Activated T-cell treated with anti-CD3 and anti-CD28 coated beads, Interleukin-2, amount 50 U/mL, for 72 hours (primary cell): ENCODE measurements around the gene CALY. TPM values are rescaled to one million over a fixed set of nuclear protein-coding genes. Genes with fewer than 3 reads are reported as not detected.

Experiments used
- ATAC-seq, 2 donors: fragments of 150-1000 bp; cut with Tn5 transposase; replicated peaks in 1 of 2; 2 replicates each; pipeline ENCODE4 v1.10.0; 2021; ENCODE audit warnings: moderate library complexity in 2 of 2, mild to moderate bottlenecking in 1 of 2
- DNase-seq, 2 donors: peaks; one replicate each; pipeline ENCODE4 v3.0.0; 2021 to 2022; ENCODE audit warnings: mixed read lengths in 1 of 2
- H3K27ac Mint-ChIP-seq: one replicate; pipeline ENCODE4 v1.8.0; 2022; ENCODE audit warnings: mild to moderate bottlenecking, moderate library complexity, mixed read lengths
- H3K27me3 Mint-ChIP-seq: one replicate; pipeline ENCODE4 v1.8.0; 2022; ENCODE audit warnings: low read depth, mixed read lengths
- H3K36me3 Mint-ChIP-seq, 2 donors: one replicate each; pipeline ENCODE4 v1.8.0; 2022; ENCODE audit warnings: mixed read lengths in 2 of 2, mild to moderate bottlenecking in 1 of 2; ENCODE audit not compliant: insufficient read depth in 2 of 2
- H3K4me1 Mint-ChIP-seq: one replicate; pipeline ENCODE4 v1.8.0; 2022; ENCODE audit warnings: low read depth, mixed read lengths
- H3K4me3 Mint-ChIP-seq, 2 donors: one replicate each; pipeline ENCODE4 v1.8.0; 2022; ENCODE audit warnings: mild to moderate bottlenecking in 2 of 2, mixed read lengths in 2 of 2, moderate library complexity in 2 of 2
- H3K9me3 Mint-ChIP-seq, 2 donors: one replicate each; pipeline ENCODE4 v1.8.0; 2022; ENCODE audit warnings: mixed read lengths in 2 of 2
- total RNA-seq, 2 donors: library from RNA; stranded (reverse); gene quantifications; one replicate each; pipeline ENCODE4 v1.2.3, GENCODE V29; 2022

The CALY gene
- total RNA-seq, 2 donors from 2014 or later: 0.09 TPM; not detected in 1

DNA sequence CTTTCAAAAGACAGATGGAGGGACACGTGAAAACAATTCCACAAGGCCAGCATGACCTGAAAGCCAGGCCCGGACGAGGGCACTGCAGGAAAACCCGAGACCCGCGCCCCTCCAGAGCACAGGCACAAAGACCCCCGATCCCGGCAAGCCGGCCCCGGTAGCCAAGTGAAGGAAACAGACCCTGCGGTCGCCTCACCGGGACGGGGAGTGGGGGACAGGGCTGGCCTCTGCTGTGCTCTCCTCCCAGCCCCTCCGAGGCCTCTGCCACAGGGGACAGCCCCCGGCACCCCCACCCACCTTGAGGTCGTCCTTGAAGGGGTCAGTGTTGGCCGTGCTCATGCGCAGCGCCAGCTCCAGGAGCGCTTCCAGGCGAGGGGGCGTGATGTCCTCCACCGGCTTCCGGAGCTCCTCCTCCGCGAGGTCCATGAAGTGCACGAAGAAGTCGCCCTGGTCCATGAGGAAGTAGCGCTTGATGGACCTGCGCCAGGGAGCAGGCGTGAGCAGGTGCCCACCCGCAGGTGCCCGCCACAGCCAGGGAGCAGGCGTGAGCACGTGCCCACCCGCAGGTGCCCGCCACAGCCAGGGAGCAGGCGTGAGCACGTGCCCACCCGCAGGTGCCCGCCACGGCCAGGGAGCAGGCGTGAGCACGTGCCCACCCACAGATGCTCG is 48.7 kb downstream of the CALY start:
- ATAC-seq (no peak), DNase-seq (no peak)
- Mint-ChIP-seq H3K36me3 (peaks cover 10 to 22% of the 10 kb centered on the region in 2 donors), H3K27ac (no peak overlapping the region), H3K4me3 (no peak overlapping the region), H3K4me1 (no peaks in the 10 kb centered on the region), H3K27me3 (no peaks in the 10 kb centered on the region), H3K9me3 (no peaks in the 10 kb centered on the region)

DNA sequence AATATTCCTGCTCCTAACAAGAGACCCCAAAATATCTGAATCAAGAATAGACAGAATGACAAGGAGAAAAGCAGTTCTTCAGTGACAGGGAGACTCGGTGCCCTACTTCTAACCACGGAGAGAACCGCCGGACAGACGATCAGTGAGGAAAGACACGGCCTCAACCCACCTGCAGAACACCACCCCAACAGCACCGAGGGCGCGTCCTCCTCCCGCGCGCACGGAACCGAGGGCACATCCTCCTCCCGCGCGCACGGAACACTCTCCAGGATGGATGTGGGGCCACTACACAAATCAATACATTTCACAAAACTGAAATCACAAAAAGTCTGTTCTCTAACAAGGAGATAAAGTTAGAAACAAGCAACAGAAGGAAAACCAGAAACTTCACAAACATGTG is 50.3 kb downstream of the CALY start:
- Mint-ChIP-seq H3K27ac (peak overlapping the region; percentile 28), H3K4me1 (no peaks in the 10 kb centered on the region)
- DNase-seq: no peak

DNA sequence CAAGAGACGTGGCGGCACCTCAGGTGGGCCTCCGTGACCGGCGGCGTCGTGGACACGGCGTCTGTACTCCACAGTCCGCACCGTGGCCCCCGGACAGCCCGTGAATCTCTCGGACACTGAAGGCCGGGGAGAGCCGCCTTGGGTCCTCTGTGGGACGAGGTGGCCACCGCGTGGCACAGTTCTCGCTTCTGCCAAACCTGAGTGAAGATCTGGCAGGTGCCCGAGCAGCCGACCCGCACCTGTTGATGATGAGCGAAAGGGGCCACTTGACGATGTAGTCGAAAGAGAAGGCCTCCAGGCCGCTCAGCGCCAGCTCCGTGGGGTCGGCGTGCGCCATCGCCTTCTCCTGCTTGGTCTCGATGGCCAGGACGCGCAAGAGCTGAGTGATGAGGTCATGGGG is 51.5 kb downstream of the CALY start:
- H3K27me3 Mint-ChIP-seq: no peaks in the 10 kb centered on the region
- peaks cover 10 to 25% of the 10 kb centered on the region in 2 donors for H3K36me3 Mint-ChIP-seq
- H3K9me3 Mint-ChIP-seq: no peaks in the 10 kb centered on the region
- H3K4me1 Mint-ChIP-seq: no peaks in the 10 kb centered on the region
- DNase-seq: no peak
- no peak overlapping the region for H3K4me3 Mint-ChIP-seq
- ATAC-seq: no peak
- H3K27ac Mint-ChIP-seq: no peak overlapping the region

More for the DNA sequence above, 50.3 kb downstream of the CALY start:
- Mint-ChIP-seq H3K36me3 (peaks cover 10 to 25% of the 10 kb centered on the region in 2 donors), H3K27me3 (no peaks in the 10 kb centered on the region), H3K4me3 (no peak overlapping the region), H3K9me3 (no peaks in the 10 kb centered on the region)
- ATAC-seq: no peak

DNA sequence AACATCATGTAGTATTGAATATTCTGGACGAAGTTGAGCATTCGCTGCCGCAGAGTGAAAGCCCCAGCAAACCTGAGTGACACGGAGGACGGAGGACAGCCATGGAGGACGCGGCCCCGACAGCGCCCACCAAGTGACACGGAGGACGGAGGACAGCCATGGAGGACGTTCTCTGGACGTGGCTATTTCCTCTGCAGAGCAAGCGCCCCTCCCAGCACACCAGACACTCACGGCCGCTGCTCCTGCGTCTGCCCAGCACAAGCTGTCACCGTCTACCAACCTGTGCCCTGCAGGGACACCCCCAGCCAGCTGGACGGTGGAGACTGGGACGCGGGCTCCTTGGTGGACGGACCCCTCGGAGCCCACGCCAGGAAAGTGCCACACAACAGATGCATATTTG is 52.8 kb downstream of the CALY start:
- Mint-ChIP-seq H3K36me3 (peaks cover 9 to 24% of the 10 kb centered on the region in 2 donors), H3K27ac (no peak overlapping the region)

DNA sequence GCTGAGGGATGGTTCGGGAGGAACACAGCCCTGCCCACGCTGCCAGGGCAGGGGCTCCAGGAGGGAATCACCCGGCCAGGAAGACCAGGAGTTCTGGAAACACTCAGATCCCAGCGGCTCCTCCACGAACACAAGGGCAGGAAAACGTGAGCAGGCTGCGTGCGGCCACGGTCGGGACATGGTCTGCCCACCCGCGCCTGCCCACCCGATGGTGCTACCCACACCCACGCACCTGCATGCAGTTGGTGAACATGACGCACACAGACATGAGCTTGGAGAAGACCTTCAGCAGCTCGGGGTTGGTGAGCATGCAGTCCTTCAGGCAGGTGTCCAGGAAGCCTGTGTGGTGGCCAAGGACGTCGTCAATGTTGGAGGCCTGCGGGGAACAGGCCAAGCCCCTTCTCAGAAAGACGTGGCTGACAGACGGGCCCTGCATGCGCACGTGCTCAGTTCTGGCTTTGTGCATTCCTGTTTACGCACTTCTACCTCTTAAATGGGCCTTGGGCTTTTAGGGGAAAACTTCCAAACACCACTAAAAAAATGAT is 53.8 kb downstream of the CALY start:
- Mint-ChIP-seq H3K4me3 (no peak overlapping the region), H3K36me3 (peaks cover 7 to 24% of the 10 kb centered on the region in 2 donors), H3K27me3 (no peaks in the 10 kb centered on the region), H3K27ac (no peak overlapping the region), H3K9me3 (no peaks in the 10 kb centered on the region), H3K4me1 (peaks cover 10% of the 10 kb centered on the region)
- DNase-seq (no peak), ATAC-seq (no peak)

More for the DNA sequence above, 52.8 kb downstream of the CALY start:
- no peaks in the 10 kb centered on the region for H3K27me3 Mint-ChIP-seq
- no peak overlapping the region for H3K4me3 Mint-ChIP-seq
- H3K9me3 Mint-ChIP-seq: no peaks in the 10 kb centered on the region
- no peaks in the 10 kb centered on the region for H3K4me1 Mint-ChIP-seq
- ATAC-seq (no peak), DNase-seq (no peak)

DNA sequence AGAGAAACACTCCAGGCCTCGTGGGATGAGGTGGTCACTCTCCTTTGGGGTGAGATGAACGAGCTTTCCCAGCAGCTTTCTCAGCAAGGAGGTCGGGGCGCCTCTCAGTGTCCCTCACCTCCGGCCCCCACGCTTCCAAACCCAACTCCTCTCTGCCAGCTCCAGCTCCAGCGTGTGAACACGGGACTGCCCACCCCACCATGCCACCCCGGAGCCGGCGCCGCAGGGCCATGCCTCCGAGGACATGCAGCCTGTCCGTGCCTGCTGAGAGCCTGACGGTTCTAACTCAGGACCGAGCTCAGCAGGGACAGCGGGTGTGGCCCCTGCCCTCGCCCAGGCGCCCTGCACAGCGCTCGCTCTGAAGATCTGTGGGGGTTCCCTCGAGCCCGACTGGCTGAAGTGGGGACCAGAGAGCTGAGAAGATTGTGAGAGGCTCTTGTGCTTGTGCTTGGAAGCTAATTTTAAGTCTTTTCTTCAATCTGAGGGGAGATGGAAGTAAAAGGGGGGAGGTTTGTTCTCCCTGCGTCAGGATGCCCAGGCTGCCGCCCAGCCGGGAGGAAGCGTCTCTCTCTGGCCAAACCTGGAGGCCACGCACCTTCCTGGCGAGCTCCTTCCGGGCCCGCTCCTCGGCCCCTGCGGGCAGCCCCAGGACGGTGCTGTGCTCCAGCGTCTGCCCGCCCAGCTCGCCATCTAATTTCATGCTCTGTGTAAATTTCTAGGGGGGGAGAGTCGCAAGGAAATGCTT is 54.9 kb downstream of the CALY start:
- DNase-seq (no peak), ATAC-seq (no peak)
- no peaks in the 10 kb centered on the region for H3K27me3 Mint-ChIP-seq
- no peak overlapping the region for H3K4me3 Mint-ChIP-seq
- H3K9me3 Mint-ChIP-seq: no peaks in the 10 kb centered on the region
- H3K36me3 Mint-ChIP-seq: peaks cover 7 to 20% of the 10 kb centered on the region in 2 donors
- no peak overlapping the region for H3K27ac Mint-ChIP-seq
- peaks cover 15% of the 10 kb centered on the region for H3K4me1 Mint-ChIP-seq

DNA sequence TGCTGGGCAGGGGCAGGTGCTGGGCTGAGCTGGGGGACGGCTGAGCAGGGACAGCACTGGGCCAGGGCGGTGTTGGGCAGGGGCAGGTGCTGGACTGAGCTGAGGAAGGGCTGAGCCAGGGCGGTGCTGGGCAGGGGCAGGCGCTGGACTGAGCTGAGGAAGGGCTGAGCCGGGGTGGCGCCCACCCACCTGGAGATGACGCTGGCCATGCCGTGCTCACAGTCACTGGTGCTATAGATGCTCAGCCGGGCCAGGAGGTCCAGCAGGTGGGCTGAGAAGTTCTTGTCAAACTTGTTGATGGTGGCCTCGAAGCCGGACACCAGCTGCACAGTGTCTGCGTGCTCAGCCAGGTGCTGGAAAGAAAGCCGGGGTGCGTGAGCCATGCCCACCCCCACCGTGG is 55.6 kb downstream of the CALY start:
- no peak overlapping the region for H3K27ac Mint-ChIP-seq

DNA sequence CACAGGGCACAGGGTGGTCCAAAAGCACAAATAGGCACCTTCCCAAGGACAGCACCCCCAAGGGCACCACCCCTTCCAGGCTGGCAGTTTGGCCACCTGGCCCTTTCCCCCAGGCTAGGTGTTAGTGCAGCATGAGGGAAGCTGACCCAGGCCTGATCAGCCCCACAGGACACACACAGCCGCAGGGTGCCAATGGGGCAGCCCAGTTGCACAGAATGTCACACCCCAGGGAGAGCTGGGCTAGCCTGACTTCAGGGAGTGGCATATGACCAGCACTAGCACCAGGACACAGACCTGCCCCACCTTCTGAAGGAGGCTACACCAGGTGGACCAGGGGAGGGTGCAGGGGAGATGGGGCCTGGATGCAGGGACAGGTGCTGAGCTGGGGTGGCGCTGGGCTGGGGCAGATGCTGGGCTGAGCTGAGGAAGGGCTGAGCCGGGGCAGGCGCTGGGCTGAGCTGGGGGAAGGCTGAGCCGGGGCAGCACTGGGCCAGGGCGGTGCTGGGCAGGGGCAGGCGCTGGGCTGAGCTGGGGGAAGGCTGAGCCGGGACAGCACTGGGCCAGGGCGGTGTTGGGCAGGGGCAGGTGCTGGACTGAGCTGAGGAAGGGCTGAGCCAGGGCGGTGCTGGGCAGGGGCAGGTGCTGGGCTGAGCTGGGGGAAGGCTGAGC is 56.2 kb downstream of the CALY start:
- DNase-seq (no peak), ATAC-seq (no peak)
- Mint-ChIP-seq H3K4me1 (peaks cover 15% of the 10 kb centered on the region), H3K36me3 (peaks cover 4 to 13% of the 10 kb centered on the region in 2 donors), H3K27ac (no peak overlapping the region), H3K27me3 (no peaks in the 10 kb centered on the region), H3K9me3 (no peaks in the 10 kb centered on the region), H3K4me3 (no peak overlapping the region)

More for the DNA sequence above, 55.6 kb downstream of the CALY start:
- no peak for ATAC-seq
- Mint-ChIP-seq H3K4me3 (no peak overlapping the region), H3K9me3 (no peaks in the 10 kb centered on the region), H3K27me3 (no peaks in the 10 kb centered on the region), H3K4me1 (peaks cover 15% of the 10 kb centered on the region), H3K36me3 (peaks cover 5 to 15% of the 10 kb centered on the region in 2 donors)
- DNase-seq: no peak

DNA sequence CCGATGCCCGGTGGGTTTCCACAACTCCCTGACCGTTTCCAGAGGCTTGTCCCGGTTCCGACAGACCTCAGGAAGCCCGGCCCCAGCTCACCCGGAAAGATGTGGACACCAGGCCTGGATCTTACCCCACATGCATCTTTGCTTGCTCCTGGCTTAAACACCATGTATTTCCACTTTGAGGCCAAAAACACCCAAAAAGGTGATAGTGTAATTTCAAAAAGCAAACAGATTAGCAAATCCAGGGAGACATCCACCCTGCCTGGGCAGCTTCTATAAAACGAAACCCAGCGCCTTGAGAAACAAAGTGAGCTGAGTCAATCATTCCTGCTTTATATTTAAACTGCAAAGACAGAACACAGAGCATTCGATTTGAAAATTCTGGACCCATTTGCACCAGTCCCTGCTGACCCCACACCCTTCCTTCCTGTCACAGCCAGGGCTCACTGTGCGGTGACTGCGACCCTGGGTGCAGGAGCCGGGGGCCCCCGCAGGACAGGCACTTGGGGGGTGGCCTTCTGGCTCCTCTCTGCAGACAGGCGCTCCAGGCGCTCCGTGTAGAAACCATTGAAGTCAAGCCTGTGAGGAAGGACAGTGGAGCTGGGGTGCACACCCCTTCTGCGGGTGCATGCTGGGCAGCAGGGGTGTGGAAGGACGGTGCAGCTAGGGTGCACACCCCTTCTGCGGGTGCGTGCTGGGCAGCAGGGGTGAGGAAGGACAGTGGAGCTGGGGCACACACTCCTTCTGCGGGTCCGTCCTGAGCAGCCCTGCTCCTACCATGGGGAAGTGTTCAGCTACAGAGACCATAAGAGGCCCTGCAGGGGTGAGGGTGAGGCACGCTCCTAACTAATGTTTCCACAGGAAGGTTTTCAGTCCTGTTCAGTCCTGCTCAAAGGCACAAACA is 57.1 kb downstream of the CALY start:
- no peak overlapping the region for H3K27ac Mint-ChIP-seq
- peaks cover 21% of the 10 kb centered on the region for H3K4me1 Mint-ChIP-seq
- DNase-seq (no peak), ATAC-seq (no peak)
- H3K27me3 Mint-ChIP-seq: no peaks in the 10 kb centered on the region
- no peaks in the 10 kb centered on the region for H3K9me3 Mint-ChIP-seq
- peaks cover under 1 to 9% of the 10 kb centered on the region in 2 donors for H3K36me3 Mint-ChIP-seq
- peak overlapping the region in 1 of 2 donors; percentile 25 for H3K4me3 Mint-ChIP-seq

DNA sequence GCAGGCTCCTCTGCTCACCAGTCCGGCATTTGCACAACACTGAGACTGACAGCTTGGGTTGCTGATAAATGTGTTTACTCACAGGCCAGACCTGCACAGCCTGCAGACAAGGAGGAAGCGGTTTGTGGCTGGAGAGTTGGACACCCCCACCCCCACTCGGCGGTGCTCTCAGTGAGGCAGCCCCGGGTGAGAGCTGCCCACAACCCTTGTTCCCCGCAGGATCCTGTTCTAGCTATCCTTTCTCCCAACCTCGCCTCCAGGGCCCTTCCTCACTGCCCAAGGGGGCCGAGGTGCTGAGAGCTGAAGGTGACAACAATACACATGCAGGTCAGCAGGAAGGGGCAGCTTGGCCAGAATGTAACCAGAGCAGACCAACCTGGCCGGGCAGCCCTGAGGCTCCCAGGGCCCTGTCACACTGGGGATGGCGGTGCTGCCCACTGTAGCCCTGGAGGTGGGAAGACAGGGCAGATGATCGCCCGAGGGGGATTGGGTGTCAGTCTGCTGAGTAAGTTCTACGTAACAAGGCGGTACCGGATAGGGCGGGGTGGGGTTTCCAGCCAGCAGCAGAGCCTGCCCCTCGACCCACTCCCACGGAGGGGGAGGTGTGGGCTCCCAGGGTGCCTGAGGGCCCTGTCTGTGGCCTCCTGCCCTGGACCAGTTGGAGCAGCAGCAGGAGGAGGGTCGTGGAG is 58.0 kb downstream of the CALY start:
- peak; percentile 66 to 78 for DNase-seq
- H3K36me3 Mint-ChIP-seq: peaks cover 0 to 7% of the 10 kb centered on the region in 2 donors
- no peaks in the 10 kb centered on the region for H3K27me3 Mint-ChIP-seq
- H3K9me3 Mint-ChIP-seq: no peaks in the 10 kb centered on the region
- peaks cover 22% of the 10 kb centered on the region for H3K4me1 Mint-ChIP-seq
- ATAC-seq: peak; percentile 19 to 43
- H3K27ac Mint-ChIP-seq: peak overlapping the region; percentile 22
- H3K4me3 Mint-ChIP-seq: peak overlapping the region; percentile 82 to 86

DNA sequence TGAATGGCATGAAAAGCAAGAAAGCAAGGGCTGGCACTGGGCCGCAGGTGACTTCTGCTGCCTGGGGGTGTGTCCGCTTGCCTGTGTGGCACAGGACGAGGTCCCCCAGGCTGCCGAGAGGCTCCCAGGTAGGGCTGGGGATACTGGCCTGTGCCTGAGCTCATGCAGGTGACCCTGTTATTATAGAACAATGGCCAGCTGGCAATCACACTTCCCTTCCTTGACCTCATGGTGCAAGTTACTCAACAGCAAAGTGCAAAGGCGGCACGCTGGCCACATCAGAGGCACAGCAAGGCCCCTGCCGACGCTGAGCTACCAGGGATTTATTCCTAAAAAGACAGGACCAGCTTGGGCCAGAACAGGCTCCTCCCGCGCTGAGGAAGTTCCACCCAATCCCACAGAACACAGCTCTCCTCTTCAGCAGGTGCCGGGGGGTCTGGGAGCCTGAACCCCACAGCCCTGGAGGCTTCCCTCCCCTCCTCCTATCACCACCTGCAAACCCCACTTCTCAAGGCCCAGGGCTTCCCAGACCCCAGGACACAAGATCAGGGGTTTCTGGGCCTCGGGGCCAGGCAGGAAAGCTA is 58.6 kb downstream of the CALY start:
- ATAC-seq (no peak), DNase-seq (no peak)
- Mint-ChIP-seq H3K9me3 (no peaks in the 10 kb centered on the region), H3K27ac (peak overlapping the region; percentile 22), H3K4me3 (peak overlapping the region; percentile 82 to 86), H3K36me3 (peaks cover 0 to 6% of the 10 kb centered on the region in 2 donors), H3K4me1 (peaks cover 22% of the 10 kb centered on the region), H3K27me3 (no peaks in the 10 kb centered on the region)
